ENCODE measurements around the gene DLGAP1.
A peak's percentile ranks its signal among the peaks of the same experiment; 100 is the strongest.
"Not testable (repeated sequence)": the region's sequence is repeated elsewhere in the genome, so short reads cannot be mapped to it uniquely, and the experiment has no call there.

DLGAP1 gene

DNA sequence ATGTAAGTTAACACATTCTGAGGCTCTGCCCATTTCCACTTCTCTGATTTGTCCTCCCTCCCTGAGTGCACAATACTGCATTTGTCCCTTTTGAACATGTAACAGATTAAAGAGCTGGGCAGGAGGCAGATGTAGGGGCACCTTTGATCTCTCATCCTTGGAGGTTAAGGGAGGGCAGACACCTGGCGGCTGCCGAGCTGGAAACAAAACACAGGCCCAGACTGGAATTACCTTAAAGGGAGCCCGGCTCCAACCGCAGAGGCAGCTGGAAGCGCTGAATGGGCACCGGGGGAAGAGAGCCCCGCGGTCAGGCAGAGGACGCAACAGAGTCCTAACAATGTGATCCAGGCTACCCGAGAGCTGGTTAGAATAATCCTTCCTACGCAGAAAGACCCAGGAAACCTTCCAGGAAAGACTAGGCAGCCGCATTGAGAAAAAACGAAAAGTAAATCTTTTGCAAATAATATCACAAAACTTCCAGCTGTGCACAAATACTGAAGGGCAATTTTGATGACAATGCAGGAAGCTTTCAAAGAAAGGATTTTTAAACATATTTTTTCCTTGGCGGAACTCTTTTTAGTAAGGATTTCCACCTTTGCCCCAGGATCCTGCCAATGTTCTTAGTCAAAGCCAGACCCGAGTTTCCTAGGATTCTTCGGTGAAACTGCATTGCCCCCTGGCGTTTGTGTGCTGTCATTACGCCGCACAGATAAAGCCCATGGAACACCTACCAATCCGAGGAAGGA lies 789.2 kb downstream of the DLGAP1 start:
- DNase-seq = peak; percentile 76

DNA sequence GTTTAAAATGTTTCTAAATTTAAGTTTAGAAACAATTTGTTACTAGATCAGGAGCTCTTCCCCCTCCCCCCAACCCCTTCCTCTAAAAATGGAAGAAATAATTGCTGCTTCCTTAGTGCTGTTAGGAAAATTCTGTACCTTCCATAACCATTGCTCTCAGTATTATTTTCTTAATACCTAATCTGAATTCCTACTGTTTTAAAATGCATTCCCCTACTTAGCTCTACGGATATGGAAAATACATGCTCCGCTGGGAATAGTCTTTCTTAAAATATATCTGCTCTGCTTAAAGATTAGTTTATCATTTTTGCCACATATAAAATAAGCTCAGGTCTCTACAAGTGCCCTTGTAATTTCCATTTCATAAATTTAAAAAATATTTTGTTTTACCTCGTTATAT lies 789.9 kb downstream of the DLGAP1 start:
- DNase-seq = no peak

DNA sequence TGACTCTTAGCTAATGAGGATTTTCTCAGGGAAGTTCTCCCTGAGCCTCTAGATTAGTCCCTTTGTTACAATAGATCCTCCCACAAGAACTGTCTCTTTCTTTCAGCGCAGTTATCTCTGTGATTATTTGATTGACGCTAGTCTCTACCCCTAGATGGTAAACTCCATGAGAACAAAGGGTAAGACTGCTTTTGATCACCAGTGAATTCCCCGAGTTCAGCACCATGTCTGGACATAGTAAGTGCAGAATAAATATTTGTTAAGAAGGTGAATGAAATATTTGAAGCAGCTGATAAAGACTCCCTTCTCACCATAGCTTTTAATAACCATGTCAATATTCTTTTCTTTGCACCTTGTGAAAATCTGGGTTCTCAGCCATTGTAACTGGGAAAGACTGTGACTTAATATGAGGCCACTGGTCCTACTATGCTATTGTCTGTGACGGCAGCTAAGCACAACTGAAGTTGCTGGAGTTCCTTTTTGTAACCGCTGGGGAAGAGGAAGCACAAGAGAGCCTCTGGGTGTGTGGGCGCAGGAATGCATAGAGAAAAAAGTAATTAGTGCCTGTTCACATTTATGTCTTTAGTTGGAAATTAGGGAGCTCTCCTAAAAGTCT lies 790.4 kb downstream of the DLGAP1 start:
- DNase-seq = peak; percentile 29

DNA sequence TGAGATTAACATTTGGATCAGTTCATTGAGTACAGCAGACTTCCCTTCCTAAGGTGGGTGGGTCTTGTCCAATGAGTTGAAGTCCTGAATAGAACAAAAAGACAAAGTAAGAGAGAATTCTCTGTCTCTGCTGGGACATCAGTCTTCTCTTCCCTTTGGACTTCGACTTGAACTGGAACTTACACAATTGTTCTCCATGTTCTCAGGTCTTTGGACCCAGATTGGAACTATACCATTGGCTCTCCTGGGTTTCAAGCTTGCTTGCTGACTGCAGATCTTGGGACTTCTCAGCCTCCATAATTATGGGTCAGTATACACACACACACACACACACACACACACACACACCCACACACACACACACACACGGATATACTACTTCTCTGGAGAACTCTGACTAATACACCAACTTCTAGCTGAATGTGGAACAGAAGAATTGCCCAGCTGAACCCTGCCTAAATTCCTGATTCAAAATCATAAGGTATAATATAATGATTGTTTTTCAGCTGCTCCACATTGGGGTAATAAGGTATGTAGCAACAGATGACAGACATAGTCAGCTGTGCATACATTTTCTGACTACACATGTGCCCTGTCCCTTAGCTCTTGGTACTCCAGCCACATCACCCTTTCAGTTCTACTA lies 791.1 kb downstream of the DLGAP1 start:
- no peak for DNase-seq

DNA sequence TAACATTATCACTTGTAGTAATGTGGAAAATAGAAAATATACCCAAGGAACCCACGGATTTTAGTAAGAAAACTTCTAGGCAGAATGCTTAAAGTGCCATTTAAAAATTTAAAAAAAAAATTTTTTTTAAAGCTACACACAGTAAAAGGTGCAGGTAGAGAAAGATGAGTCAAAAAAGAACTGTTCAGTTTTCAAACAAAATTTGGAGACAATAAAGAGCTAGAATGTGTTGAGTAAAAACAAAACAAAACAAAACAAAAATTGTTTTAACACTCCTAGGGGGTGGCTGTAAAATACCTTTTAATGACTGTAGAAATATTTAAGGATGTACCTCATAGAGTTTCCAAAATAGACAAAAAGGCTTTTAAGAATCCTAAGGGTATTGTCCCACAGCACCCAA lies 793.1 kb downstream of the DLGAP1 start:
- no peak for DNase-seq

DNA sequence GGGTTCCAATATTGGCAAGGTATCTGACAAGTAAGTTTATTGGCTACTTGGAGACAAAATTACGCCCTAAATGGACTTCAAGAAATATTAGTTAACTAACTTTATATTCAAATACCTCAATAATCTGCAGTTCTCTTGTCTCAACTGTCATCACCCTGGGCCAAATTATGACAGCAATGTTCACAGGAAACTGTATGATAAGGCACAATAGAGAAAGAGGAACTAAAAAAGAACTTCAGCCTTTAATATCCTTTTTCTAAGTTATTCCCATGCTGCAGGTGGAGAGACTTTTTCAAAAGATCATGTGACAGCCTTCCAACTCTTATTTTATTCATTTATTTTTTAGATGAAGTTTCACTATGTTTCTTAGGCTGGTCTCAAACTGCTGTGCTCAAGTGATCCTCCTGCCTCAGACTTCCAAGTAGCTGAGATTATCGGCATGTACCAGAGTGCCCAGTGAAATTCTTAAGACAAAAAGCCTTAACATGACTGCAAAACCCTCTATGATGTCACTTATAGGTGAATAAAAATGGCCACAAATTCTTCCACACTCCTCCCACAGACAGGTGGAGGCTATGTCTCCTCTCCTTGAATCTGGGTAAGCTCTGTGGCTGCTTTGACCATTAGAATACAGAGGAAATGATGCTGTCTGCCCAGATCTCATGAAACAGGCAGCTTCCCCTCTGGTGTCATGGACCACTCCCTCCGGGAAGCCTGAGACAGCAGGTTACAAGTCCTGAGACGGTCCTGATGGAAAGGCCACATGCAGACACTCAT lies 794.2 kb downstream of the DLGAP1 start:
- DNase-seq = peak; percentile 48

DNA sequence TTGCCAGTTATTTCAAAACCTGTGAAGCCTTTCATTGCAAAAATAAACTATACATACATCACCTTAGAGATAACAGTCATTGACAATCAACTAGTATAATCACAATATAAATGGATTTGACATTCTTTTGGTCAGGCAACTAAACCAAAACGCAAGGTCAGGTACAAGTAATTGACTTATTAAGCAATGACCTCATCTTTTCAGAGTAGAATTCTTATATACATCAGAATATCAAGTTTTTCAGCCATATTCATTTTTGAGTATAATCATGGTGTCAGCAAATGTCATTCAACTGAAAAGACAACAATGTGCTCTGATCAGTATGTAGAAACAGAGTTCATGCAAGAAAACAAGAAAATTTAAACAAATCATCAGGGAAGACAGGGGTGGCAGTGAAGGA lies 796.6 kb downstream of the DLGAP1 start:
- DNase-seq = no peak

DNA sequence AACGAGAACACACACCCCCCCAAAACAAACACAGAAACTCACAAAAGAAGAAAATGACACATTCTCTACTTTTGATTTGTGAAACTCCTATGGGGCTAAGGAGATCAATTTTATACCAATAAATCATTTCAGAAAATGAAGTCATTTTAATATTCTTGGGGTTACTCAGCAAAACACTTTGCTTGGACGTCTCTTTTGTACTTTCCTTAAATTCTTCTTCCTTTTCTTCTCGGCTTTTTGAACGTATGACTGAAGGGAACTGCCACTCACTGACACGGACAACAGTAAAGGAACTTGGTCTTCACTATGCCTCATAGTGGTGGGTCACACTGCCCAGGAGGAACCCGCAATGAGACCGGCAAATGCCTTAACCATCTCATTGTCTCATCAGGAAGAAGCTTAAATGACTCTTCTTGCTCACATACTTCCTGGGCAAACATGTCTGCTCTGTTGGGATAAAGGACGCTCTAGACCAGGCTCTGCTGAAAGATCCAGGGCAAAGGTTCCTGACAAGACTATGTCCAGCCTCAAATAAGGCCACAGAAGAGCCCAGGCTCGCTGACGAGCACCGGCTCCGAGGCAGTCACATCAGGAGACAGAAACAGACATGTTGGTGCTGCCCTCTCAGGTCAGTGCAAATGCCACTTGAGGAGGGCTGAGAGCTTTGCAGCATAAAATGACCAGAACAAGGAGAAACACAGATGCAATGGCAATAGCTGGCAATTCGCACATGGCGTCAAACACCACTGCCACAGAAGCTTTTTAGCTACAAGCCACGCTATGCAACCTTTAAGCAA lies 799.7 kb downstream of the DLGAP1 start:
- DNase-seq = no peak

DNA sequence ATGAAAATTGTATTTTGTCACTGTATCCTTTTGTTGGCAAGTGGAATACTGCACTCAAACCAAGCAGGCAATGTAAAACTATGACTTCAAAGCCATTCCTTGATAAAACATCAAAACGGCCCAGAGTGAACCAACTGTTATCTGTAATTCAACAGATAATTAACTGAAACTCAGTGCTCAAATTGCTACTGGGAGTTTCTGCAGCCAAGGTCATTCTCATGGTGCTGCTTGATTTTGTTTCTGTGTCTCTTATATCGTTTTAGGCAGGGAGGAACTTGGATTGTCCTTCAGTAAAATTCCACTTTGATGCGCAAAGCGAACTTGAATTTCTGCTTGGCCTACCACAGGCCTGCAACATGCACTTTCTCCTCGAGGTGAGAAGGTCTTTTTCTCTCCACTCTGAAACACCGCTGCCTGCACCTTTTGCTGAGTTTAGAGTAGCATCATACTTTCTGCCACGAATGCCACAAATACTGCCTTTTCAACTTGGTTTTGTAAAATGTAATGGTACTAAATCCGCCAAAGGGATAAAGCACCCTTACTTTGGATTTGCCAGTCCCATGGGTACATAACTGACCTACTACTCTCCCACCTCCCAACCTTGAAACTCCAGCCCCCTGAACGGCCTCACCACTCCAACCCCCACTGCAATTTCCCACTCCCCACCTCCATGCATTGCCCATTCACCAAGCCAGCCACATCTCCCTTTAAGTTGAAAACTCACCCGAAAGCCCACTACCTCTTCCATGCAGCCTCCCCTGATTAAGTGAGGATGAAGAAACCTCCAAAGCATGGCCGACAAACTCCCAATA lies 800.5 kb downstream of the DLGAP1 start:
- no peak for DNase-seq

DNA sequence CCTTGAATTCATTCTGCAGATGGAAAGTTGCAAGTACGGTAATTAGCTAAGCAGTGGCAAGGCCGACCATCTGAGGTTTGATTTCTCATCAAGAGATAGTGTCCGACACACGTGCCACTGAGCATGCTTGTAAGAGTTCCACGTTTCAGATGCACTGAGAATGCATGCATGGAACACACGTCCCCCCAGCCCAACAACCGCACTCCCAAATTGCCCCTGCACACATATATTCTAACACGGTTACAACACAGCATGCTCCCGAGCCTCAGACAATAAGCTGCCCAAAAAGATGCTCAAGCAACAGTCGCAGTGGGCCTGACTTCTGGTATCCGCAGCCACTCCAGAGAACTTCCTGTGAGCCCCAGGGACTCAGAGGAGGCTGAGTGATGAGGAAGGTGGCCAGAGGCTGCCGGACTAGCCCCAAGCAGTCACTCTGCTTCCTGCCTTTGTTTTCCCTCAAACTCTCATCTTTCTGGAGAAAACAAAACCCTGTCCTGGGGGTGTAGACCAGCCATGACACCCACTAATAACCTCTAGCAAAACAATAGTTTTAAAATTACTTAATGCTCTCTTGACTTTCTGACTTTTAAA lies 801.2 kb downstream of the DLGAP1 start:
- DNase-seq = no peak

DNA sequence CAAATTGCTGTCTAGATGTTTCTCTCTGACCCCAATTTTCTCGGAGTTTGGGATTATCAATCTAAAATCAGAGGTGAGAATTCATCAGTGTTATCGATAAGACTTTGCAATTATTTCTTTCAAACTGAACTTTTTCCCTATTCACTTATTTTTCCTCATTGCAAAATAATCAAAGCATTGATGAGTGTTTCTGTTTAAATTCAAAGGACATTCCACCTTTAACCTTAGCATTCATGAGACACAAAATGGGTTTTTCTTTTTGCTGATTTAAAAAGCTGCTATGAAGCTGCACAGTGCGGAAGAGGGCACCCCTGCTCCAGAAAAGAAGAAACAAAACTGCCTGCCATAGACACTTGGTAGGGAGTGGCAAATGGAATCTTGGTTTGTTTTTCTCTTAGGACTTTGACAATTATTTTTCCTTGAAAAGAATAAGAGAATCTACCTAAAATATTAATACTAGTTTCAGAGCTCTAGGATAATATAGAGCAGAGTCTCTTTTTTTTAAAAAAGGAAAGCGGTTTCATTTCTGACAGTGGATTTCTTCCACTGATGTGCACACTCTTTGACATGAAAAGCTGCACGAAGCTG lies 801.8 kb downstream of the DLGAP1 start:
- DNase-seq = no peak

DNA sequence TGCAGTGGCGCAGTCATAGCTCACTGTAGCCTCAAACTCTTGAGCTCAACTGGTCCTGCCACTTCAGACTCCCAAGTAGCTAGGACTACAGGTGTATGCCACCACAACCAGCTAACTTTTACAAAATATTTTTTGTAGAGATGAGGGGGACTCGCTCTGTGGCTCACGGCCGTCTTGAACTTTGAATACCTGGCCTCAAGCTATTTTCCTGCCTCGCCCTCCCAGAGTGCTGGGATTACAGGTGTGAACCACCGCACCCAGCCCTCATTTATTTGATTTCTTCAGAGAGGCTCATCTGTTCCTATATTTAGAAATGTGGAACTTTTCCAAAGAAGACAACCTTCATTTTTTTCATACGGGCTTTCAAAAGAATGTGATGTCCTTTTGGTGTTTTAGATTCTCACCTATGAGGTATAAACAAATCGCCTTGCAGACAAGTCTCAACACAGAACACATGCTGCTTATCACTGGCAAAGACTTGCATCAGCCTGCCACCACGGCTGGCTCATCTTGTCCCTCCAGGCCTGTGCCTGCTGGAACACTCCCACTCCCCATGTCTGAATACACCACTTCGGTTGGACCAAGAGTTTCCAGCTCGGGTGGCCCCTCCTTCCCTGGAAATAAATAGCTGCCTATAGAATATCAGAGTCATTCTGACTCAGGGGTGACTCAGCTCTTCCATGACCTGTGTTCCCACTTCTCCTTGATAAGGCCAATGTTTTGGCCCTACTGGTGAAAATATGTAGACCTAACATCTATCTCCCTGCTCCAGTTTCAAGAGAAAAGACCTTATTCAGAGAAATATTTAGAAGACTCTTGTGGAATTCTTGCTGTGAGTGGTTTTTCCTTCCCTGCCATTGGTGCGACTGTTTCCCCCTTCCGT lies 802.5 kb downstream of the DLGAP1 start:
- DNase-seq = no peak

DNA sequence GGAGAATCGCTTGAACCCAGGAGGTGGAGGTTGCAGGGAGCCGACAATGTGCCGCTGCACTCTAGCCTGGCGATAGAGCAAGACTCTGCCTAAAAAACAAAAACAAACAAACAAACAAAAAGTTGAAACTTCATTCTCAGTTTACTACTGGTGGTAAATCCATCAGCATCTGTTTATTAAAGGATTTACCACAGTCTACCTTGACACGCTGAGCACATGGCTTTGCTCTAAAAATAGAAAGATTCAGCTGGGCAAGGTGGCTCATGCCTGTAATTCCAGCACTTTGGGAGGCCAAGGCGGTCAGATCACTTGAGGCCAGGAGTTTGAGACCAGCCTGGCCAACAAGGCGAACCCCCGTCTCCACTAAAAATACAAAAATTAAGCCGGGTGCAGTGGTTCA lies 803.8 kb downstream of the DLGAP1 start:
- no peak for DNase-seq

DNA sequence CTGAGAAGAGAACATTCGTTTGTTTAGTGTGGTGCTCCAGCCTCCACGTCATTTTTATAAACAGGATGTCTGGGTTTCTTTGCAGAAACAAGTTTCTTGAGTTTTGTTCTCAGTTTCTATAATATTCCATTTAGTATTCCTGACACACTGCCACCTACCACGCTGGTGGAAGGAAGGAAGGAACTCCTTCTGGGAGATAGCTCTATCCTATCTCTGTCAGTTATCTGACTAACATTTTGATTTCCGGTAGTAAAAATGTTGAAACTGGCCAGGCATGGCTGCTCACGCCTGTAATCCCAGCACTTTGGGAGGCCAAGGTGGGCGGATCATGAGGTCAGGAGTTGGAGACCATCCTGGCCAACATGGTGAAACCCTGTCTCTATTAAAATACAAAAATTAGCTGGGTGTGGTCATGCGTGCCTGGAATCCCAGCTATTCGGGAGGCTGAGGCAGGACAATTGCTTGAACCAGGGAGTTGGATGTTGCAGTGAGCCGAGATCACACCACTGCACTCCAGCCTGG lies 804.5 kb downstream of the DLGAP1 start:
- DNase-seq = not testable (repeated sequence)

DNA sequence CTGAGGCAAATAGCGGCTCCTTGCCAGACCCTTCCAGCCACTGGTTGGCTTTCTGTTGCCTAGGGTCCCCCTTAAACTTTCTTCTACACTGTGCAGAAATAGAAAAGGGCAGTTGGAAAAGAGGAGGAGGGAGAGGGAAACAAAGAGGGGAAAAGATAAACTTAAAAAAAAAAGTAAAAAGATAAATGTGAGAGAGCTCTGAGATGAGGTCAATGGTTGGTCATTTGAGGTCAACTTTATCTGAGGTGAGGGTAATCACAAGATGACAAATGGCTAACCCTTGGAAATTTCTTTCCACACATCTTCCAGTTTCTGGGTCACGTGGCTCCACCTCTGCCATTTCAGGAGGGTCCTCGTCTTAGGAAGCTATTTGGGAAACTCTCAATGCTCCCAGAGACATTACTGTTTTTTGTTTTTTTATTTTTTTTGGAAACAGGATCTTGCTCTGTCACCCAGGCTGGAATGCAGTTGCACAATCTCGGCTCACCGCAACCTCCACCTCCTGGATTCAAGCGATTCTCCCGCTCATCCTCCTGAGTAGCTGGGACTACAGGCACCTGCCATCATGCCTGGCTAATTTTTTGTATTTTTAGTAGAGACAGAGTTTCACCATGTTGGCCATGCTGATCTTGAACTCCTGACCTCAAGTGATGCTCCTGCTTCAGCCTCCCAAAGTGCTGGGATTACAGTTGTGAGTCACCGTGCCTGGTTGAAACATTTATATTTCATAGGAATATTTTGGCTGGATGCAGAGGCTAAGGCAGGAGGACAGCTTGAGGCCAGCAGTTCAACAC lies 805.3 kb downstream of the DLGAP1 start:
- no peak for DNase-seq

DNA sequence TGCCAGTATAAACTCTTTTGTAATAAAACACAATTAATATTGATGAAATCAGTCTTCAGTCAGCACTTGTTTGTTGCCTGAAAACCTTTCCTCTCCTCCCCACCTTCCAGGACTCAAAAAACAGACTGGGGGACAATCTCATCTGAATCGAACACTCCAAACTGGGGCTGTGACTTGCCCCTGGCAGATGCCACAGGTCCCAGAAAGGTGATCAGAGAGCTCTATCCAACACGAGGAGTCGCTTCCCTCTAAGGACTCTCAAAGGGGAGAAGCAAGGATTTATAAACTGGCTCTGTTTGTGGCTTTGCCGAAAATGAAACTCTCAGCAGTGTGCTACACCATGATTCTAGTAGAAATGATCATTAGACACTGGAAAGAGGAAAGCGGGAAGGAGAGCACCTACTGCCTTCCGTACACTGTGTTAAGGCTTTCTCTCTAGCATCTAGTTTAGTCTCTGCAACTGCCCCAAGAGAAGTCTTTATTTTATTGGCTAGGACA lies 805.9 kb downstream of the DLGAP1 start:
- peak; percentile 49 for DNase-seq

DNA sequence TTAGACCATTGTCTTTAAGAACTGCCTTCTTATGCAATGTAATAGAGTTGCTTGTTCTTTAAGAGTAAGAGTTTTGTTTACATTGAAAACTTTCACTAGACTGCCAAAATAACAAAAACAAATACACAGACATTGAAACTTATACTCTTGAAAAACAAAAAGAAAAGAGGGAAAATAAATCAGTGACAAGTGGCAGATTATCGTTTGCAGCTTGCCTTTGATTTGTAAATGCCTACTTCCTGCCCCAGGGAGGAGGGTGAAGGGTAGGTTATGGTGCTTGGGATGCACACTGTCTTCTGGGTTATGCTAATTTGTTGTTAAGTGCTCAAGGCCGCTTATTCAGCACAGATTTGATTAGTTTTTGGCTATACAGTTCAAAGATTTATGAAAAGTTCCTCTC lies 806.5 kb downstream of the DLGAP1 start:
- no peak for DNase-seq

DNA sequence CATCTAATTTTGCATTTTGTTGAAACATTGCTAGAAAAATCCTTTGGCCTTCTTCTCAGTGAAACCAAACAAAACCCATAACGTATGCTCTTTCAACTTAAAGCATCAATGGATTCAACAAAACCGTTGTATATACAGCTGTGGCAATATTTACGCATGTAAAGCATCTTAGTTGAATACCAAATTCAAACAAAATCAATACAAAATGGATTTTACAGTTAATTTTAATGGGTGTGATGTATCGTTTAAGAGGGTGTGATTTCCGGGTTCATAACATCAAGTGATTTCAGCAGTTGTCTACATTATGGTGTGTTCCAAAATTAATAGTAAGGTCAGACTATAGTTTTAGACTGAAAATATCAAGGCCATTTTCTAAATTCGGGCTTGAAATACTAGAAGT lies 806.9 kb downstream of the DLGAP1 start:
- DNase-seq = no peak

DNA sequence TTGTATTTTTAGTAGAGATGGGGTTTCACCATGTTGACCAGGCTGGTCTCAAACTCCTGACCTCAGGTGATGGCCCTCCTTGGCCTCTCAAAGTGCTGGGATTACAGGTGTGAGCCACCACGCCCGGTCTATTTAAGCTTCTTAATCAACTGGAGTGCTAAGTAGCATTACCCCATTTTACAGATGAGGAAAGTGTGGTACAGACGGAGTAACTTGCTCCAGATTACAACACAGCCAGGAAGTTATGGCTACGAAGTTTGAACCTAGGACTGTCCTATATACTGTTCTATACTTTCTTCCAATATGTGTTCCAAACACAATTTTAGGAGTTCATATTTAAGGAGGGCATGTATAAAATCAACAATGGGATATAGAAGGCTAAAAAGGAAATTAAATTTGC lies 807.5 kb downstream of the DLGAP1 start:
- DNase-seq = no peak

All from RPMI8226 (cell line).